Neural progenitor cell (in vitro differentiated cells): Measurements from ENCODE around the gene SSNA1.

Source experiments
- EZH2 ChIP-seq: fragments of 200-600 bp; sonication (generic); IDR thresholded peaks from 2 replicates; pipeline ENCODE4 v1.6.1; 2017; ENCODE audit warnings: antibody characterized with exemption, mild to moderate bottlenecking, moderate library complexity
- EZH2phosphoT487 ChIP-seq: fragments of 200-600 bp; sonication (generic); IDR thresholded peaks from 2 replicates; pipeline ENCODE4 v1.6.1; 2017; ENCODE audit warnings: antibody characterized with exemption
- TF ChIP-seq, protein P1 (sequence below): fragments of 200-600 bp; sonication (generic); IDR thresholded peaks from 2 replicates; pipeline ENCODE4 v1.5.1; 2017; ENCODE audit warnings: antibody characterized with exemption, mild to moderate bottlenecking

DNA sequence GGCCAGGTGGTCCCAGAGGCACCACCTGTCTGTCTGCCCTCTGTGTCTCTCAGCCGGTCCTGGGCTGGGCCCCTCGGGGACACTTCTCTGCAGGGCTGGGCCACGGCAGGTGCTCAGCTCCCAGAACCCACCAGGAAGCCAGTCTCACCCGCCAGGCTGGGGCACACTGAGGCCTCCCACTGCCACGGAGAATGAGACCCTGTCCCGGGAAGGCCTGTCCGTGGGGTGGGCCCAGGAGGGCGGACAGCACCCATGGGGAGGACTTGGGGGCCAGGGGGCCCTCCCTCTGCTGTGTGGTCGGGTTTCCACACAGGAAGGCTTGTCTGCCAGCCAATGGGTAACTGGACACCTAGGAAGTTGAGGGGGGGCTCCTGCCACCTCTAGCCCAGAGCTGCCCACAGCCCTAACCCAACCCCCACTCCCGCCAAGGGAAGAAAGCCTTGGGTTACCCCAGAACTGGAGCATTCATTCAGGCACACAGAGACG is 48.5 kb downstream of the SSNA1 start:
- TF ChIP-seq, protein P1, sequence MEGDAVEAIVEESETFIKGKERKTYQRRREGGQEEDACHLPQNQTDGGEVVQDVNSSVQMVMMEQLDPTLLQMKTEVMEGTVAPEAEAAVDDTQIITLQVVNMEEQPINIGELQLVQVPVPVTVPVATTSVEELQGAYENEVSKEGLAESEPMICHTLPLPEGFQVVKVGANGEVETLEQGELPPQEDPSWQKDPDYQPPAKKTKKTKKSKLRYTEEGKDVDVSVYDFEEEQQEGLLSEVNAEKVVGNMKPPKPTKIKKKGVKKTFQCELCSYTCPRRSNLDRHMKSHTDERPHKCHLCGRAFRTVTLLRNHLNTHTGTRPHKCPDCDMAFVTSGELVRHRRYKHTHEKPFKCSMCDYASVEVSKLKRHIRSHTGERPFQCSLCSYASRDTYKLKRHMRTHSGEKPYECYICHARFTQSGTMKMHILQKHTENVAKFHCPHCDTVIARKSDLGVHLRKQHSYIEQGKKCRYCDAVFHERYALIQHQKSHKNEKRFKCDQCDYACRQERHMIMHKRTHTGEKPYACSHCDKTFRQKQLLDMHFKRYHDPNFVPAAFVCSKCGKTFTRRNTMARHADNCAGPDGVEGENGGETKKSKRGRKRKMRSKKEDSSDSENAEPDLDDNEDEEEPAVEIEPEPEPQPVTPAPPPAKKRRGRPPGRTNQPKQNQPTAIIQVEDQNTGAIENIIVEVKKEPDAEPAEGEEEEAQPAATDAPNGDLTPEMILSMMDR = no peak
- no peak for TF ChIP-seq EZH2phosphoT487
- no peak for TF ChIP-seq EZH2
